Stomach (tissue), 9 donors: ENCODE results near the gene RANBP17. TPM values are rescaled to one million over a fixed set of nuclear protein-coding genes. Genes with fewer than 3 reads are reported as not detected.

Experiments
- DNase-seq, 2 donors: peaks; one replicate each; pipeline versions ENCODE4 v3.0.0 to v3.0.0-alpha.2; 2013 to 2019
- H3K27ac ChIP-seq, 5 donors: fragments of 200-600 bp in 4 of 5; sonication (generic) in 4 of 5; one replicate each; pipeline ENCODE4 v1.5.1; 2013 to 2019; ENCODE audit warnings: mild to moderate bottlenecking in 1 of 5, moderate library complexity in 1 of 5
- H3K27me3 ChIP-seq, 3 donors: fragments of 200-600 bp; sonication (generic); one replicate each; pipeline ENCODE4 v1.5.1; 2017 to 2019; ENCODE audit warnings: mixed run types in 1 of 3
- H3K36me3 ChIP-seq, 4 donors: fragments of 200-600 bp; sonication (generic); 1 replicate in 3 of 4; 2 replicates in 1 of 4; pipeline ENCODE4 v1.5.1; 2016 to 2019
- H3K4me1 ChIP-seq, 4 donors: fragments of 200-600 bp; sonication (generic); one replicate each; pipeline ENCODE4 v1.5.1; 2016 to 2019
- H3K4me3 ChIP-seq, 4 donors: fragments of 200-600 bp; sonication (generic) in 3 of 4; one replicate each; pipeline ENCODE4 v1.5.1; 2016 to 2019; ENCODE audit warnings: mild to moderate bottlenecking in 1 of 4
- H3K9me3 ChIP-seq, 4 donors: fragments of 200-600 bp; sonication (generic); one replicate each; pipeline ENCODE4 v1.5.1; 2016 to 2019
- EP300 ChIP-seq: sonication (generic); formaldehyde crosslinking; IDR thresholded peaks from one replicate; pipeline ENCODE4 v1.6.1; 2017; ENCODE audit warnings: antibody characterized with exemption
- POLR2A ChIP-seq, 4 donors: fragments of 450-650 bp; IDR thresholded peaks; one replicate each; pipeline ENCODE4 v1.6.1; 2016; ENCODE audit warnings: antibody characterized with exemption in 4 of 4, control low read depth in 2 of 4, mild to moderate bottlenecking in 1 of 4, moderate library complexity in 1 of 4
- POLR2AphosphoS5 ChIP-seq, 3 donors: sonication (generic); formaldehyde crosslinking; IDR thresholded peaks; one replicate each; pipeline ENCODE4 v1.6.1; 2016; ENCODE audit warnings: antibody characterized with exemption in 3 of 3
- WGBS, 5 donors: extraction: QIAGEN DNeasy Blood & Tissue Kit in 3 of 5; methylation state at CpG; one replicate each; pipeline versions ENCODE4 v1.1.5 to v1.1.7; 2013 to 2018; 5-methylcytosine and 5-hydroxymethylcytosine counted together
- intact Hi-C: fragments of 100-400 bp; cut with DNase I; formaldehyde crosslinking; loops from one replicate; pipeline ENCODE4 v1.15.1; 2023; ENCODE audit warnings: low total_unique reads
- polyA plus RNA-seq, 3 donors: library from polyadenylated mRNA; stranded (reverse); fragments of 200-250 nt; gene quantifications; one replicate each; pipeline ENCODE4 v1.2.3, GENCODE V29; 2013
- total RNA-seq, 5 donors: library from RNA; depleted of rRNA; stranded (reverse); fragments of >200 nt; gene quantifications; one replicate each; pipeline versions ENCODE4 v1.1.0 to v1.2.3, GENCODE V29; 2014 to 2016
- TF ChIP-seq, protein P1 (sequence below), 7 experiments: fragments of 450-650 bp in 4 of 7; fragments of 200-600 bp in 3 of 7; sonication (generic) in 3 of 7; IDR thresholded peaks; one replicate each; pipeline ENCODE4 v1.5.1; 2016 to 2019; ENCODE audit warnings: antibody characterized with exemption in 7 of 7, control low read depth in 2 of 7, mild to moderate bottlenecking in 1 of 7
- donor health status: healthy with polysubstance abuse.
- donor health status: Bipolar disorder and iron deficiency.
- donor health status: healthy.

RANBP17 gene
- total and polyA plus RNA-seq, 8 donors = 1.4 to 75.6 (median 10.5) TPM

DNA sequence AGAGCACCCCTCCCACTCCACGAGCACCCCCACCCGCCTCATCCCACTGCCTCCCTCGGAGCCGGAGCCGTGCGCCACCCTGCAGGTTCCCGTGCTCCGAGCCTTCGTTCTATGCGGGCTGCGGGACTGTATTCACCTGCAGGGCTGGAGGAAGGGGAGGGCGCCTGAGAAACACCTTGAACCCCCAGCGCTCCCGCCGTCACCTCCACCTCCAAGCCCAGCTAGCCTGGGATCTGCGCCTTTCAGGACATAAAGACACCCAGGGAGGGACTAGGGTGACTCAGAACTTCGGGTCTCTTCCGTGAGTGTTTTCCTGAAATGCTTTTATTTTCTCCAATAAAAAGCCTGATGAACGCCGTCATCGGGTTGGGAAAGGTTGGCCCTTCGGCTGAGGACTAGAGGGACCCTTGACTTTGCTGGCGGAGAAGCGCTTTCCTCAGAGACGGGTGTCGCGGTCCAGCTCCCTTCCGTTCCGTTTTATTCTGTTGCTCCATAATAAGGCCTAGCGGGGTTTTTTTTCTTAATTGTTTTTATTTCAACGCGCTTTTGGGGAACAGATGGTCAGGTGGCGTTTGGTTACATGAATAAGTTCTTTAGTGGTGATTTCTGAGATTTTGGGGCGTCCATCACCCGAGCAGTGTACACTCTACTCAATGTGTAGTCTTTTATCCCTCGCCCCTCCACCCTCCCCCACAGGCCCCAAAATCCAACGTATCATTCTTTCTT is 451.8 kb downstream of the RANBP17 start:
- intact Hi-C loops = no loop called here
- Histone ChIP-seq H3K4me3 (no peak overlapping the region), H3K9me3 (peaks cover 0 to under 1% (median 0%) of the 10 kb centered on the region in 4 donors), H3K27me3 (peaks cover 76 to 100% (median 99%) of the 10 kb centered on the region in 3 donors), H3K27ac (no peak overlapping the region), H3K36me3 (no peaks in the 10 kb centered on the region), H3K4me1 (peaks cover 59 to 95% (median 78%) of the 10 kb centered on the region in 4 donors)
- no peak for DNase-seq
- WGBS, 5 donors = 8 to 14% (median 11%) methylated on average over 37 of the region's 37 CpGs
- no peak for TF ChIP-seq EP300
- no peak for TF ChIP-seq POLR2AphosphoS5 (IDR thresholded peaks at IDR 0.05)
- TF ChIP-seq POLR2A (IDR thresholded peaks at IDR 0.05) = no peak
- TF ChIP-seq, protein P1, sequence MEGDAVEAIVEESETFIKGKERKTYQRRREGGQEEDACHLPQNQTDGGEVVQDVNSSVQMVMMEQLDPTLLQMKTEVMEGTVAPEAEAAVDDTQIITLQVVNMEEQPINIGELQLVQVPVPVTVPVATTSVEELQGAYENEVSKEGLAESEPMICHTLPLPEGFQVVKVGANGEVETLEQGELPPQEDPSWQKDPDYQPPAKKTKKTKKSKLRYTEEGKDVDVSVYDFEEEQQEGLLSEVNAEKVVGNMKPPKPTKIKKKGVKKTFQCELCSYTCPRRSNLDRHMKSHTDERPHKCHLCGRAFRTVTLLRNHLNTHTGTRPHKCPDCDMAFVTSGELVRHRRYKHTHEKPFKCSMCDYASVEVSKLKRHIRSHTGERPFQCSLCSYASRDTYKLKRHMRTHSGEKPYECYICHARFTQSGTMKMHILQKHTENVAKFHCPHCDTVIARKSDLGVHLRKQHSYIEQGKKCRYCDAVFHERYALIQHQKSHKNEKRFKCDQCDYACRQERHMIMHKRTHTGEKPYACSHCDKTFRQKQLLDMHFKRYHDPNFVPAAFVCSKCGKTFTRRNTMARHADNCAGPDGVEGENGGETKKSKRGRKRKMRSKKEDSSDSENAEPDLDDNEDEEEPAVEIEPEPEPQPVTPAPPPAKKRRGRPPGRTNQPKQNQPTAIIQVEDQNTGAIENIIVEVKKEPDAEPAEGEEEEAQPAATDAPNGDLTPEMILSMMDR (IDR thresholded peaks at IDR 0.05) = no peak

DNA sequence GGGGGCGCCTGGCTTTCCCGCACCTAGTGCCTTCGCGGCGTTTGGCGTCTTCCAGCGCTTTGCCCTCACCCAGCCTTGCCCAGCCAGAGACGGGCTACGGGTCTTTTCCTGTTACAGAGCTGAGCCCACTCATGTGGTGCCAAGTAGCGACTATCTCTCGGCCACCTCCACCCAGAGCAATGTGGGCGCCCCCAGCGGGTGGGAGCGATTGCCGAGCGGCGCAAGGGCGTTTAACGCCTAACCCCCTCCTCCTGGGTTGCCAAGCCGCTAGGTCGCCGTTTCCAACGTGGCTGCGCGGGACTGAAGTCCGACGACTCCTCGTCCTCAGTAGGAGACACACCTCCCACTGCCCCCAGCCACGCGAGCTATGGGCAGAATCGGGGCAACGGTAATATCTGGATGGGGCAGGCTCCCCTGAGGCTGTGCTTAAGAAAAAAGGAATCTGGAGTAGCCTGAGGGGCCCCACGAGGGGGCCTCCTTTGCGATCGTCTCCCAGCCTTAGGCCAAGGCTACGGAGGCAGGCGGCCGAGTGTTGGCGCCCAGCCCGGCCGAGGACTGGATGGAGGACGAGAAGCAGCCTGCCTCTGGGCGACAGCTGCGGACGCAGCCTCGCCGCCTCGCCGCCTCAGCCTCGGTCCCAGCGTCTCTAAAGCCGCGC is 453.0 kb downstream of the RANBP17 start:
- Histone ChIP-seq H3K27me3 (peaks cover 64 to 100% (median 99%) of the 10 kb centered on the region in 3 donors), H3K4me1 (peaks cover 48 to 83% (median 67%) of the 10 kb centered on the region in 4 donors), H3K9me3 (no peaks in the 10 kb centered on the region), H3K4me3 (peak overlapping the region in 3 of 4 donors; percentile 11 to 37 (median 22)), H3K36me3 (no peaks in the 10 kb centered on the region), H3K27ac (no peak overlapping the region)
- peak in 1 of 2 donors; percentile 82 for DNase-seq
- WGBS, 5 donors = 3 to 6% (median 6%) methylated on average over 10 to 53 of the region's 53 CpGs
- no peak for TF ChIP-seq POLR2A (IDR thresholded peaks at IDR 0.05)
- TF ChIP-seq POLR2AphosphoS5 (IDR thresholded peaks at IDR 0.05) = no peak
- TF ChIP-seq, protein P1 (IDR thresholded peaks at IDR 0.05) = no peak
- no peak for TF ChIP-seq EP300
- intact Hi-C loops = no loop called here

DNA sequence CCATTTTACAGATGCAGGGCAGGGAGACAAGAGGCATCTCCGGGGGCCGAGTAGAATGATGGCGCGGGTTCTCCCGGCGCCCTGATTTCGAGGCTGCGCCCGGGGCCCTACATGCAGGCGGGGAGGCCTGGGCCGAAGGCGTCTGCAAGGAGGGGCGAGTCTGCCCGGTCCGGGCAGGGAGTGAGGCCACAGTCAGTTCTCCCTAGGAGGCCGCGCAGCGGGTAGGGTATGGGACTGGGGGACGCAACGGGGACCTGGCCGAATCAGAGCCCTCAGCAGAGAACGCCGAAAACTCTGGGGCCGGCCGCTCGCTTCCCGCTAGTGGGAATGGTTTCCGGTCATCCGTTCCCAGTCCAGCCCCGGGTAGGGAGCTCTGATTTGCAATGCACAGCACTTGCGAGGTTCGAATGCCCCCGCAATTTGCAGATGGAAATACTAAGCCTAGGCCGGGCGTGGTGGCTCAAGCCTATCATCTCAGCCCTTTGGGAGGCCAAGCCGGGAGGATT is 453.6 kb downstream of the RANBP17 start:
- H3K36me3 ChIP-seq = no peaks in the 10 kb centered on the region
- H3K27ac ChIP-seq = no peak overlapping the region
- 4 to 7% (median 5%) methylated on average over 7 to 36 of the region's 36 CpGs for WGBS, 5 donors
- TF ChIP-seq EP300 = no peak
- TF ChIP-seq POLR2A (IDR thresholded peaks at IDR 0.05) = no peak
- no peak for TF ChIP-seq POLR2AphosphoS5 (IDR thresholded peaks at IDR 0.05)
- TF ChIP-seq, protein P1 (IDR thresholded peaks at IDR 0.05) = no peak
- no peaks in the 10 kb centered on the region for H3K9me3 ChIP-seq
- peaks cover 58 to 100% (median 99%) of the 10 kb centered on the region in 3 donors for H3K27me3 ChIP-seq
- H3K4me3 ChIP-seq = peak overlapping the region in 3 of 4 donors; percentile 11 to 37 (median 22)
- H3K4me1 ChIP-seq = peaks cover 45 to 78% (median 62%) of the 10 kb centered on the region in 4 donors
- DNase-seq = peak in 1 of 2 donors; percentile 27
- intact Hi-C loops = no loop called here

DNA sequence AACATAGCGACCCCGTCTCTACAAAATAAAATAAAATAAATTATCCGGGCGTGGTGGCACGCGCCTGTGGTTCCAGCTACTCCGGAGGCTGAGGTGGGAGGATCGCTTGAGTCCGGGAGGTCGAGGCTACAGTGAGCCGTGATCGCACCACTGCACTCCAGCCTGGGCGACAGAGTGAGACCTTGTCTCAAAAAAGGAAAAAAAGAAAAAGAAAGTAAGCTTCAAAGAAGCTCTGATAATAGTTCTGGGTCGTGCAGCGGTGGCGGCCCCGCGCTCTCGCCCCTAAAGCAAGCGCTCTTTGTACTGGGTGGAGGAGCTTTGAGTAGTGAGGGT is 454.1 kb downstream of the RANBP17 start:
- peak overlapping the region; percentile 0 to 37 (median 16) for H3K4me3 ChIP-seq

More for the DNA sequence above, 454.1 kb downstream of the RANBP17 start:
- intact Hi-C loops = no loop called here
- Histone ChIP-seq H3K27ac (no peak overlapping the region), H3K4me1 (peaks cover 42 to 73% (median 58%) of the 10 kb centered on the region in 4 donors), H3K36me3 (no peaks in the 10 kb centered on the region), H3K9me3 (no peaks in the 10 kb centered on the region), H3K27me3 (peaks cover 58 to 100% (median 98%) of the 10 kb centered on the region in 3 donors)
- 12 to 21% (median 14%) methylated on average over 20 of the region's 20 CpGs for WGBS, 5 donors
- DNase-seq = no peak
- TF ChIP-seq, protein P1 (IDR thresholded peaks at IDR 0.05) = no peak
- TF ChIP-seq EP300 = no peak
- TF ChIP-seq POLR2A (IDR thresholded peaks at IDR 0.05) = no peak
- TF ChIP-seq POLR2AphosphoS5 (IDR thresholded peaks at IDR 0.05) = no peak
